ENCODE results near the gene P4HA2. TPM values are rescaled to one million over a fixed set of nuclear protein-coding genes. Genes with fewer than 3 reads are reported as not detected.

P4HA2 gene
- total and polyA plus RNA-seq, 8 donors: 22.5 to 81.9 (median 34.1) TPM

- ATAC-seq (no peak), DNase-seq (no peak)
- peaks cover 9 to 13% of the 10 kb centered on the region in 2 donors for H3K4me1 ChIP-seq
- H3K4me3 ChIP-seq: no peak overlapping the region
- H3K27me3 ChIP-seq: peaks cover 0 to 13% of the 10 kb centered on the region in 2 donors
- TF ChIP-seq CTCF (IDR thresholded peaks at IDR 0.05): no peak
- no peaks in the 10 kb centered on the region for H3K9me3 ChIP-seq
- no peaks in the 10 kb centered on the region for H3K36me3 ChIP-seq
- no peak overlapping the region for H3K27ac ChIP-seq
- intact Hi-C loops (cut with DNase I): no loop called here
Measured at GRCh38 chr5:132267931-132268768, 40.5 kb upstream of the P4HA2 start.

- ATAC-seq (no peak), DNase-seq (no peak)
- no peak overlapping the region for H3K4me3 ChIP-seq
- H3K27ac ChIP-seq: no peak overlapping the region
- TF ChIP-seq CTCF (IDR thresholded peaks at IDR 0.05): no peak
- H3K9me3 ChIP-seq: no peaks in the 10 kb centered on the region
- H3K4me1 ChIP-seq: peaks cover 7 to 9% of the 10 kb centered on the region in 2 donors
- intact Hi-C loops (cut with DNase I): no loop called here
- H3K27me3 ChIP-seq: peaks cover 0 to 13% of the 10 kb centered on the region in 2 donors
- no peaks in the 10 kb centered on the region for H3K36me3 ChIP-seq
Measured at GRCh38 chr5:132267166-132267739, 39.6 kb upstream of the P4HA2 start.

- H3K4me1 ChIP-seq: peaks cover 7 to 9% of the 10 kb centered on the region in 2 donors
- intact Hi-C loops (cut with DNase I): no loop called here
- no peak for DNase-seq
- H3K36me3 ChIP-seq: no peaks in the 10 kb centered on the region
- H3K27me3 ChIP-seq: peaks cover 0 to 8% of the 10 kb centered on the region in 2 donors
- no peak for TF ChIP-seq CTCF (IDR thresholded peaks at IDR 0.05)
- H3K4me3 ChIP-seq: no peak overlapping the region
- no peak overlapping the region for H3K27ac ChIP-seq
- ATAC-seq: no peak
- no peaks in the 10 kb centered on the region for H3K9me3 ChIP-seq
Measured at GRCh38 chr5:132266836-132267160, 39.1 kb upstream of the P4HA2 start.

GRCh38 chr5:132266031-132266835 is 38.6 kb upstream of the P4HA2 start:
- intact Hi-C loops (cut with DNase I): no loop called here
- peaks cover 7 to 10% of the 10 kb centered on the region in 2 donors for H3K4me1 ChIP-seq
- H3K27me3 ChIP-seq: peaks cover 0 to 2% of the 10 kb centered on the region in 2 donors
- no peaks in the 10 kb centered on the region for H3K36me3 ChIP-seq
- no peak for TF ChIP-seq CTCF (IDR thresholded peaks at IDR 0.05)
- no peak overlapping the region for H3K4me3 ChIP-seq
- peak overlapping the region in 1 of 2 donors; percentile 68 for H3K27ac ChIP-seq
- H3K9me3 ChIP-seq: no peaks in the 10 kb centered on the region
- ATAC-seq: no peak
- no peak for DNase-seq
